Keratinocyte (primary cell): ENCODE data around the gene DDR2. TPM values are rescaled to one million over a fixed set of nuclear protein-coding genes. Genes with fewer than 3 reads are reported as not detected.

Experiments used
- DNase-seq: peaks from one replicate; pipeline ENCODE4 v3.0.0-alpha.2; 2011; ENCODE audit warnings: low read depth, missing footprints, low spot score
- FAIRE-seq: peaks from 2 replicates; lab custom pipeline; 2011; peaks lifted over from hg19 to GRCh38; lab: Jason Lieb, UNC
- H2AFZ ChIP-seq: 2 replicates; pipeline ENCODE4 v1.6.0; 2012; ENCODE audit warnings: low read length, control low read depth, inconsistent platforms; ENCODE audit not compliant: control insufficient read depth
- H3K27ac ChIP-seq: 2 replicates; pipeline ENCODE4 v1.5.1; 2011; ENCODE audit warnings: low read length; ENCODE audit not compliant: control insufficient read depth, insufficient read depth
- H3K27me3 ChIP-seq: 3 replicates; pipeline ENCODE4 v1.6.0; 2011; ENCODE audit warnings: low read length; ENCODE audit not compliant: control insufficient read depth, insufficient read depth; ENCODE audit errors: extremely low read depth
- H3K36me3 ChIP-seq, 2 experiments: 2 replicates in 1 of 2; 3 replicates in 1 of 2; pipeline ENCODE4 v1.5.1; 2011; ENCODE audit warnings: low read length in 2 of 2, mild to moderate bottlenecking in 1 of 2; ENCODE audit not compliant: control insufficient read depth in 2 of 2, insufficient read depth in 2 of 2; ENCODE audit errors: extremely low read depth in 1 of 2
- H3K4me1 ChIP-seq: 3 replicates; pipeline ENCODE4 v1.5.1; 2011; ENCODE audit warnings: low read length; ENCODE audit not compliant: control insufficient read depth, insufficient read depth; ENCODE audit errors: extremely low read depth
- H3K4me2 ChIP-seq: 3 replicates; pipeline ENCODE4 v1.6.0; 2011; ENCODE audit warnings: low read depth, low read length; ENCODE audit not compliant: control insufficient read depth, insufficient read depth; ENCODE audit errors: extremely low read depth
- H3K4me3 ChIP-seq, 3 experiments: fragments of 200-600 bp in 1 of 3; sonication (generic) in 1 of 3; 2 replicates in 2 of 3; 3 replicates in 1 of 3; pipeline ENCODE4 v1.5.1; 2011 to 2016; ENCODE audit warnings: low read length in 3 of 3, mild to moderate bottlenecking in 3 of 3, control low read depth in 2 of 3, inconsistent platforms in 1 of 3, low read depth in 1 of 3, mixed read lengths in 1 of 3, mixed run types in 1 of 3, moderate library complexity in 1 of 3; ENCODE audit not compliant: control insufficient read depth in 2 of 3, insufficient read depth in 2 of 3; ENCODE audit errors: extremely low read depth in 1 of 3
- H3K79me2 ChIP-seq: 2 replicates; pipeline ENCODE4 v1.6.0; 2012; ENCODE audit warnings: low read length; ENCODE audit not compliant: control insufficient read depth, insufficient read depth
- H3K9ac ChIP-seq: 3 replicates; pipeline ENCODE4 v1.6.0; 2011; ENCODE audit warnings: low read length; ENCODE audit not compliant: control insufficient read depth, insufficient read depth; ENCODE audit errors: extremely low read depth
- H3K9me1 ChIP-seq: 3 replicates; pipeline ENCODE4 v1.6.0; 2011; ENCODE audit warnings: low read length; ENCODE audit not compliant: control insufficient read depth, insufficient read depth; ENCODE audit errors: extremely low read depth
- H3K9me3 ChIP-seq: 2 replicates; pipeline ENCODE4 v1.5.1; 2012; ENCODE audit warnings: low read depth, low read length; ENCODE audit not compliant: control insufficient read depth
- H4K20me1 ChIP-seq: 3 replicates; pipeline ENCODE4 v1.6.0; 2011; ENCODE audit warnings: low read length; ENCODE audit not compliant: control insufficient read depth, insufficient read depth; ENCODE audit errors: extremely low read depth
- EZH2 ChIP-seq: IDR thresholded peaks from one replicate; pipeline ENCODE4 v1.6.1; 2012; ENCODE audit warnings: inconsistent platforms, mild to moderate bottlenecking, low read length, moderate library complexity
- dilution Hi-C: fragments of 300-500 bp; cut with MboI; formaldehyde crosslinking; loops from one replicate; pipeline ENCODE4 v1.7.0; 2020; ENCODE audit warnings: low sequenced_read_pairs; ENCODE audit not compliant: extremely low pct_ligation_motif_present
- polyA plus RNA-seq, 5 experiments: library from polyadenylated mRNA; depleted of rRNA in 3 of 5; stranded (reverse) in 3 of 5; stranded (forward) in 1 of 5; unstranded in 1 of 5; fragments of >200 nt; gene quantifications; 1 replicate in 1 of 5; 2 replicates in 3 of 5; 3 replicates in 1 of 5; pipeline versions ENCODE4 v1.2.1 to v1.2.3, GENCODE V29; 2011 to 2012; ENCODE audit warnings: missing spikeins in 2 of 5, low read depth in 1 of 5, low replicate concordance in 1 of 5
- TF ChIP-seq, protein P1 (sequence below), 3 experiments: IDR thresholded peaks in 1 of 3; conservative IDR thresholded peaks in 1 of 3; optimal IDR thresholded peaks in 1 of 3; 2 replicates in 2 of 3; 3 replicates in 1 of 3; pipeline versions ENCODE3 to v1.5.1; 2011; ENCODE audit warnings: low read length in 3 of 3, mild to moderate bottlenecking in 3 of 3, moderate library complexity in 2 of 3, control low read depth in 1 of 3, inconsistent platforms in 1 of 3; ENCODE audit not compliant: insufficient read depth in 2 of 3; ENCODE audit errors: extremely low read depth in 1 of 3

Gene DDR2
- polyA plus RNA-seq, 1 donor (not counting 4 experiments of a cell fraction or from before 2014, with no cell fraction given) = 0.39 TPM

DNA sequence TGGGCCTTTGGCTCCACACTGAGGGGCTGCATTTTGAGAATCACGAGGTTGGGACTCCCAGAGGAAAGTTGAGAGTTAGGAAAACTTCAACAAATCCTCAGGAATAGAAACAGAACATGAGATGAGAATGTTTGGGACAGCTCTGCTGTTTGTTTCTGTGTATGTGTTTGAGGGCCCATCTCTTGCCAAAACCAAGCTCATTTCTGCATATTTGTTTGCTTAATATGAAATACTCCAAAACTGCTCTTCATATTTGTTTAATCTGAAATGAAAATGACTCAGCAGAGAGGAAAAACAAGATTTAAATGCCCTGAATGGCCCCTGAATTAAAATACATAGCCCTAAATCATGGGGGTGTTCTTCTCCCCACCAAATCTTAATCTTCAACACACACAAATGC is 78.1 kb downstream of the DDR2 start:
- H3K9me3 ChIP-seq = no peaks in the 10 kb centered on the region
- no peak overlapping the region for H3K9ac ChIP-seq
- H4K20me1 ChIP-seq = no peaks in the 10 kb centered on the region
- no peaks in the 10 kb centered on the region for H3K27me3 ChIP-seq
- FAIRE-seq (no peak), DNase-seq (no peak)
- H3K9me1 ChIP-seq = no peaks in the 10 kb centered on the region
- H3K36me3 ChIP-seq = no peaks in the 10 kb centered on the region
- no peak overlapping the region for H3K27ac ChIP-seq
- no peak overlapping the region for H2AFZ ChIP-seq
- no peaks in the 10 kb centered on the region for H3K4me1 ChIP-seq
- no peaks in the 10 kb centered on the region for H3K79me2 ChIP-seq
- TF ChIP-seq EZH2 = no peak
- TF ChIP-seq, protein P1, sequence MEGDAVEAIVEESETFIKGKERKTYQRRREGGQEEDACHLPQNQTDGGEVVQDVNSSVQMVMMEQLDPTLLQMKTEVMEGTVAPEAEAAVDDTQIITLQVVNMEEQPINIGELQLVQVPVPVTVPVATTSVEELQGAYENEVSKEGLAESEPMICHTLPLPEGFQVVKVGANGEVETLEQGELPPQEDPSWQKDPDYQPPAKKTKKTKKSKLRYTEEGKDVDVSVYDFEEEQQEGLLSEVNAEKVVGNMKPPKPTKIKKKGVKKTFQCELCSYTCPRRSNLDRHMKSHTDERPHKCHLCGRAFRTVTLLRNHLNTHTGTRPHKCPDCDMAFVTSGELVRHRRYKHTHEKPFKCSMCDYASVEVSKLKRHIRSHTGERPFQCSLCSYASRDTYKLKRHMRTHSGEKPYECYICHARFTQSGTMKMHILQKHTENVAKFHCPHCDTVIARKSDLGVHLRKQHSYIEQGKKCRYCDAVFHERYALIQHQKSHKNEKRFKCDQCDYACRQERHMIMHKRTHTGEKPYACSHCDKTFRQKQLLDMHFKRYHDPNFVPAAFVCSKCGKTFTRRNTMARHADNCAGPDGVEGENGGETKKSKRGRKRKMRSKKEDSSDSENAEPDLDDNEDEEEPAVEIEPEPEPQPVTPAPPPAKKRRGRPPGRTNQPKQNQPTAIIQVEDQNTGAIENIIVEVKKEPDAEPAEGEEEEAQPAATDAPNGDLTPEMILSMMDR (optimal IDR thresholded peaks at IDR 0.05 in 1 of 3, IDR thresholded peaks at IDR 0.05 in 1 of 3, conservative IDR thresholded peaks at IDR 0.05 in 1 of 3; ENCODE audit: extremely low read depth in 1 of 3, insufficient read depth in 2 of 3, low read length in 3 of 3) = no peak
- dilution Hi-C loops = no loop called here
- H3K4me3 ChIP-seq = no peak overlapping the region
- H3K4me2 ChIP-seq = no peak overlapping the region

DNA sequence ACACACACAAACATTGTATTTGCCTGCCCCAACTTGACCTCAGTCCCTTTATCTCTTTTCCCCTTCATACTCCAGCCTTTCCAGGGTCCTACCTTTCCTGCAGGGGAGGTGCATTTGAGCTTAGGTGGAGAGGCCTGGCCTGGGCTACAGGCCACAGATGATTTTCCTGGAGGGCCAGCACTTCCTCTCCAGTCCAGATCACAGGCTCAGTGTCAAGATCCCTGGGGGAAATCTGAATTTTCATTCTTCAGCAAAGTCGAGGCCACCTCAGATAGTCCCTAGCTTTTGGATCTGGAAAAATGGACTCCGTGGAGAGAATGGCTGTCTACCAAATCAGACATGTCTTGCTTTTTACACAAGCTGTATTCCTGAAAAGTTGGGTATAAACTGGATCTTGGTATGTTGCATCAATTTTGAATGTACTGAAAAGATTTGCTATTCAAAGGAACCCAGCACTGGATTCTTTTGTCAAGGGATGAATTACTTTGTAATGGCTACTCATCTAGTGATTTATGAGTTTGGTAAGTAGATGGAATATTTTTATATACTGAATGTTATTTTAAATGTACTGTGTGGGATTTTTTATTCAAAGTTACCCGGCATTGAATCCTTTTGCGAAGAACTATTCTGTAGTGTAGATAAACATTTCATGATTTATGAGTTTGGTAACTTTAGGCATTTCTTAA is 78.7 kb downstream of the DDR2 start:
- no peaks in the 10 kb centered on the region for H3K79me2 ChIP-seq
- H3K27me3 ChIP-seq = no peaks in the 10 kb centered on the region
- H3K4me1 ChIP-seq = no peaks in the 10 kb centered on the region
- H3K27ac ChIP-seq = no peak overlapping the region
- H2AFZ ChIP-seq = no peak overlapping the region
- H3K9me3 ChIP-seq = no peaks in the 10 kb centered on the region
- DNase-seq (no peak), FAIRE-seq (no peak)
- no peaks in the 10 kb centered on the region for H3K9me1 ChIP-seq
- dilution Hi-C loops = no loop called here
- H3K4me3 ChIP-seq = no peak overlapping the region
- no peak overlapping the region for H3K9ac ChIP-seq
- H4K20me1 ChIP-seq = no peaks in the 10 kb centered on the region
- H3K36me3 ChIP-seq = no peaks in the 10 kb centered on the region
- H3K4me2 ChIP-seq = no peak overlapping the region
- TF ChIP-seq, protein P1 (optimal IDR thresholded peaks at IDR 0.05 in 1 of 3, IDR thresholded peaks at IDR 0.05 in 1 of 3, conservative IDR thresholded peaks at IDR 0.05 in 1 of 3; ENCODE audit: extremely low read depth in 1 of 3, insufficient read depth in 2 of 3, low read length in 3 of 3) = no peak
- TF ChIP-seq EZH2 = no peak
